ENCODE results near the gene DSE.

Gene DSE

GRCh38 chr6:116392132-116393013 is 21.6 kb downstream of the DSE start:
- no peak for DNase-seq (ENCODE audit: extremely low spot score)
- ChIA-PET POLR2A (interaction anchor here (1.3 kb wide), 1 partner anchor 21 kb away, joined by 7 read pairs; no protein-coding TSS in a partner anchor), CTCF (interaction anchor here (1.2 kb wide), 1 partner anchor 14 kb away, joined by 3 read pairs; no protein-coding TSS in a partner anchor)
- no peak for TF ChIP-seq SP1 (IDR thresholded peaks at IDR 0.05)
- TF ChIP-seq CTBP1 (IDR thresholded peaks at IDR 0.05; ENCODE audit: borderline replicate concordance) = no peak
- no peak for TF ChIP-seq TARDBP (IDR thresholded peaks at IDR 0.05)
- TF ChIP-seq FOXK2 (IDR thresholded peaks at IDR 0.05) = no peak
- TF ChIP-seq ZNF384 (IDR thresholded peaks at IDR 0.05) = no peak
- TF ChIP-seq ELF4 (IDR thresholded peaks at IDR 0.05) = no peak
- TF ChIP-seq L3MBTL2 (conservative IDR thresholded peaks at IDR 0.05) = no peak

- CTCF ChIA-PET = interaction anchor here (0.9 kb wide), 1 partner anchor 8 kb away, joined by 4 read pairs; no protein-coding TSS in a partner anchor
- TF ChIP-seq TARDBP (IDR thresholded peaks at IDR 0.05) (no peak), SUZ12 (IDR thresholded peaks at IDR 0.05) (no peak), ELF4 (IDR thresholded peaks at IDR 0.05) (no peak), PKNOX1 (IDR thresholded peaks at IDR 0.05) (peak; percentile 92)
- POLR2A ChIA-PET = interaction anchor here (1.3 kb wide), 1 partner anchor 22 kb away, joined by 7 read pairs; no protein-coding TSS in a partner anchor
- no peak for DNase-seq (ENCODE audit: extremely low spot score)
Observed at GRCh38 chr6:116393430-116393829, 22.7 kb downstream of the DSE start.

- ChIA-PET CTCF (no interaction called here), POLR2A (no interaction called here)
- DNase-seq (ENCODE audit: extremely low spot score) = no peak
- no peak for TF ChIP-seq ARNT (IDR thresholded peaks at IDR 0.05)
- TF ChIP-seq CTBP1 (IDR thresholded peaks at IDR 0.05; ENCODE audit: borderline replicate concordance) = no peak
- TF ChIP-seq PKNOX1 (IDR thresholded peaks at IDR 0.05) = no peak
- TF ChIP-seq FOXK2 (IDR thresholded peaks at IDR 0.05) = no peak
- TF ChIP-seq SP1 (IDR thresholded peaks at IDR 0.05) = no peak
- TF ChIP-seq ZNF384 (IDR thresholded peaks at IDR 0.05) = no peak
- no peak for TF ChIP-seq NFRKB (IDR thresholded peaks at IDR 0.05)
- TF ChIP-seq HDGF (IDR thresholded peaks at IDR 0.05; ENCODE audit: borderline replicate concordance) = no peak
- no peak for TF ChIP-seq FOXA1 (IDR thresholded peaks at IDR 0.05)
- TF ChIP-seq BHLHE40 (IDR thresholded peaks at IDR 0.05; ENCODE audit: borderline replicate concordance) = no peak
- TF ChIP-seq LEF1 (IDR thresholded peaks at IDR 0.05; ENCODE audit: borderline replicate concordance) = no peak
- no peak for TF ChIP-seq TARDBP (IDR thresholded peaks at IDR 0.05)
- no peak for TF ChIP-seq FOXM1 (IDR thresholded peaks at IDR 0.05; ENCODE audit: borderline replicate concordance)
- no peak for TF ChIP-seq SUZ12 (IDR thresholded peaks at IDR 0.05)
- TF ChIP-seq L3MBTL2 (conservative IDR thresholded peaks at IDR 0.05) = no peak
Observed at GRCh38 chr6:116395647-116396046, 24.9 kb downstream of the DSE start.

GRCh38 chr6:116396441-116396840 is 25.7 kb downstream of the DSE start:
- POLR2A ChIA-PET = no interaction called here
- no peak for DNase-seq (ENCODE audit: extremely low spot score)
- CTCF ChIA-PET = interaction anchor here (0.6 to 0.8 kb wide), 2 partner anchors 15 to 109 kb away, joined by 3 to 4 read pairs; no protein-coding TSS in a partner anchor
- TF ChIP-seq ELF4 (IDR thresholded peaks at IDR 0.05) (no peak), TARDBP (IDR thresholded peaks at IDR 0.05) (no peak), ZNF384 (IDR thresholded peaks at IDR 0.05) (no peak), LEF1 (IDR thresholded peaks at IDR 0.05; ENCODE audit: borderline replicate concordance) (no peak), CTBP1 (IDR thresholded peaks at IDR 0.05; ENCODE audit: borderline replicate concordance) (no peak), HDGF (IDR thresholded peaks at IDR 0.05; ENCODE audit: borderline replicate concordance) (no peak), SP1 (IDR thresholded peaks at IDR 0.05) (no peak), FOXA1 (IDR thresholded peaks at IDR 0.05) (no peak), SUZ12 (IDR thresholded peaks at IDR 0.05) (no peak), BHLHE40 (IDR thresholded peaks at IDR 0.05; ENCODE audit: borderline replicate concordance) (no peak), FOXK2 (IDR thresholded peaks at IDR 0.05) (no peak), PKNOX1 (IDR thresholded peaks at IDR 0.05) (no peak), FOXM1 (IDR thresholded peaks at IDR 0.05; ENCODE audit: borderline replicate concordance) (no peak), L3MBTL2 (conservative IDR thresholded peaks at IDR 0.05) (no peak), NFRKB (IDR thresholded peaks at IDR 0.05) (no peak), ARNT (IDR thresholded peaks at IDR 0.05) (no peak)

GRCh38 chr6:116397914-116398313 is 27.2 kb downstream of the DSE start:
- DNase-seq (ENCODE audit: extremely low spot score) = no peak
- ChIA-PET POLR2A (no interaction called here), CTCF (no interaction called here)
- no peak for TF ChIP-seq SP1 (IDR thresholded peaks at IDR 0.05)
- TF ChIP-seq ELF4 (IDR thresholded peaks at IDR 0.05) = no peak
- no peak for TF ChIP-seq HDGF (IDR thresholded peaks at IDR 0.05; ENCODE audit: borderline replicate concordance)
- no peak for TF ChIP-seq BHLHE40 (IDR thresholded peaks at IDR 0.05; ENCODE audit: borderline replicate concordance)
- TF ChIP-seq FOXM1 (IDR thresholded peaks at IDR 0.05; ENCODE audit: borderline replicate concordance) = no peak
- no peak for TF ChIP-seq TARDBP (IDR thresholded peaks at IDR 0.05)
- TF ChIP-seq LEF1 (IDR thresholded peaks at IDR 0.05; ENCODE audit: borderline replicate concordance) = no peak
- no peak for TF ChIP-seq SUZ12 (IDR thresholded peaks at IDR 0.05)
- no peak for TF ChIP-seq L3MBTL2 (conservative IDR thresholded peaks at IDR 0.05)
- TF ChIP-seq CTBP1 (IDR thresholded peaks at IDR 0.05; ENCODE audit: borderline replicate concordance) = no peak
- TF ChIP-seq ARNT (IDR thresholded peaks at IDR 0.05) = no peak
- no peak for TF ChIP-seq NFRKB (IDR thresholded peaks at IDR 0.05)
- no peak for TF ChIP-seq FOXA1 (IDR thresholded peaks at IDR 0.05)
